Fibroblast of lung (primary cell): ENCODE measurements around the gene SGO2. TPM values are rescaled to one million over a fixed set of nuclear protein-coding genes. Genes with fewer than 3 reads are reported as not detected.

ENCODE experiments used
- DNase-seq, 2 donors: peaks; one replicate each; pipeline versions ENCODE4 v3.0.0 to v3.0.0-alpha.2; 2010; ENCODE audit warnings: low read depth in 2 of 2
- H2AFZ ChIP-seq: 2 replicates; pipeline ENCODE4 v1.5.1; 2012; ENCODE audit warnings: low read length, control low read depth, inconsistent platforms
- H3K27ac ChIP-seq: 2 replicates; pipeline ENCODE4 v1.5.1; 2011; ENCODE audit warnings: low read length, control low read depth; ENCODE audit not compliant: insufficient read depth
- H3K27me3 ChIP-seq: 2 replicates; pipeline ENCODE4 v1.5.1; 2011; ENCODE audit warnings: mild to moderate bottlenecking, low read length; ENCODE audit not compliant: control insufficient read depth, insufficient read depth
- H3K36me3 ChIP-seq: 2 replicates; pipeline ENCODE4 v1.5.1; 2011; ENCODE audit warnings: low read length; ENCODE audit not compliant: control insufficient read depth, insufficient read depth
- H3K4me1 ChIP-seq: 2 replicates; pipeline ENCODE4 v1.5.1; 2011; ENCODE audit warnings: low read length; ENCODE audit not compliant: control insufficient read depth, insufficient read depth; ENCODE audit errors: extremely low read depth
- H3K4me2 ChIP-seq: 2 replicates; pipeline ENCODE4 v1.5.1; 2011; ENCODE audit warnings: low read length, control low read depth; ENCODE audit not compliant: insufficient read depth; ENCODE audit errors: extremely low read depth
- H3K4me3 ChIP-seq, 4 experiments: fragments of 200-600 bp in 1 of 4; sonication (generic) in 1 of 4; replicated peaks in 1 of 4; 2 replicates each; pipeline ENCODE4 v1.5.1; 2011 to 2016; ENCODE audit warnings: low read length in 4 of 4, low read depth in 3 of 4, mild to moderate bottlenecking in 3 of 4, control low read depth in 2 of 4, inconsistent platforms in 1 of 4, mixed read lengths in 1 of 4; ENCODE audit not compliant: insufficient read depth in 1 of 4; ENCODE audit errors: control extremely low read depth in 1 of 4
- H3K79me2 ChIP-seq: 2 replicates; pipeline ENCODE4 v1.5.1; 2012; ENCODE audit warnings: mild to moderate bottlenecking, low read length, inconsistent platforms; ENCODE audit not compliant: control insufficient read depth, insufficient read depth
- H3K9ac ChIP-seq: 2 replicates; pipeline ENCODE4 v1.5.1; 2011; ENCODE audit warnings: mild to moderate bottlenecking, low read length, control low read depth; ENCODE audit not compliant: insufficient read depth
- H3K9me3 ChIP-seq: 2 replicates; pipeline ENCODE4 v1.5.1; 2012; ENCODE audit warnings: low read depth, low read length; ENCODE audit not compliant: control insufficient read depth, insufficient read depth
- H4K20me1 ChIP-seq: 2 replicates; pipeline ENCODE4 v1.5.1; 2011; ENCODE audit warnings: low read length; ENCODE audit not compliant: control insufficient read depth, insufficient read depth; ENCODE audit errors: extremely low read depth
- CTCF ChIP-seq, 2 donors: IDR thresholded peaks in 1 of 2; conservative IDR thresholded peaks in 1 of 2; 1 replicate in 1 of 2; 2 replicates in 1 of 2; pipeline ENCODE4 v1.5.1; 2011 to 2012; ENCODE audit warnings: low read length in 2 of 2, control low read depth in 1 of 2, inconsistent platforms in 1 of 2, low read depth in 1 of 2, mild to moderate bottlenecking in 1 of 2
- EZH2 ChIP-seq: IDR thresholded peaks from 2 replicates; pipeline ENCODE4 v1.5.1; 2012; ENCODE audit warnings: low read length, control low read depth, mild to moderate bottlenecking; ENCODE audit errors: missing control alignments
- polyA plus RNA-seq, 2 donors: library from polyadenylated mRNA; depleted of rRNA in 1 of 2; stranded (reverse) in 1 of 2; unstranded in 1 of 2; fragments of >200 nt; gene quantifications; 2 replicates each; pipeline ENCODE4 v1.2.1, GENCODE V29; 2011 to 2012; ENCODE audit warnings: missing spikeins in 1 of 2
- total RNA-seq: library from RNA; depleted of rRNA; stranded (reverse); fragments of >200 nt; gene quantifications from 2 replicates; pipeline ENCODE4 v1.2.1, GENCODE V29; 2014

SGO2 gene
- total and polyA plus RNA-seq, 2 donors (not counting 1 experiment from before 2014, with no cell fraction given) = 5.4 to 6.9 TPM

- no peaks in the 10 kb centered on the region for H4K20me1 ChIP-seq
- H3K9me3 ChIP-seq = no peaks in the 10 kb centered on the region
- TF ChIP-seq CTCF (conservative IDR thresholded peaks at IDR 0.05 in 1 of 2, IDR thresholded peaks at IDR 0.05 in 1 of 2; ENCODE audit: low read depth in 1 of 2, low read length in 2 of 2) = no peak
- no peak for TF ChIP-seq EZH2
- H3K4me1 ChIP-seq = peaks cover 23% of the 10 kb centered on the region
- no peak overlapping the region for H3K4me3 ChIP-seq
- no peak overlapping the region for H2AFZ ChIP-seq
- no peaks in the 10 kb centered on the region for H3K27me3 ChIP-seq
- DNase-seq = peak; percentile 80 to 85
- peak overlapping the region; percentile 40 for H3K4me2 ChIP-seq
- H3K79me2 ChIP-seq = no peaks in the 10 kb centered on the region
- H3K27ac ChIP-seq = peak overlapping the region; percentile 78
- peaks cover 11% of the 10 kb centered on the region for H3K36me3 ChIP-seq
- H3K9ac ChIP-seq = no peak overlapping the region
These were observed 46.2 kb upstream of the SGO2 start for GRCh38 chr2:200479692-200480265.

DNA sequence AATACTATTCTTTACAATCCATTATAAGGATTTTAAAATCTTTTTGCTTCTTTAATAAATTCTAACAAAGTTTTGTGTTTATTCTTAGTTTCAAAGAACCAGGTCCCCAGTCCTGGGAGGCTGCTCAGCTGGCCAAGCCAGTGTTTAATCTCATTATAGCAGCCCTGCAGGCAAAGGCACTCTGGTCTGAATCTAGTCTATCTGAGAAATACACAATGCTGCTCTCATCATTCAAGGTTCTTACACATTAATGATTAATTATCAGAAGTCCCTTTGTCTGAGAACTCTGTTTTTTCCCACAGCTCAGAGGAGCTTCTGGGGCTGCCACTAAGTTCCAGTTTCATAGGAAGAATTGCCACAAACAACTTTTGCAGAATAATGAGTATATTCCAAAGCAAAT lies 43.8 kb upstream of the SGO2 start:
- DNase-seq = no peak
- H3K4me2 ChIP-seq = no peak overlapping the region
- H3K27me3 ChIP-seq = no peaks in the 10 kb centered on the region
- no peak overlapping the region for H3K9ac ChIP-seq
- no peaks in the 10 kb centered on the region for H3K9me3 ChIP-seq
- no peak overlapping the region for H3K27ac ChIP-seq
- peaks cover 23% of the 10 kb centered on the region for H3K4me1 ChIP-seq
- no peaks in the 10 kb centered on the region for H4K20me1 ChIP-seq
- no peaks in the 10 kb centered on the region for H3K79me2 ChIP-seq
- no peak overlapping the region for H2AFZ ChIP-seq
- H3K36me3 ChIP-seq = peaks cover 5% of the 10 kb centered on the region
- TF ChIP-seq CTCF (conservative IDR thresholded peaks at IDR 0.05 in 1 of 2, IDR thresholded peaks at IDR 0.05 in 1 of 2; ENCODE audit: low read depth in 1 of 2, low read length in 2 of 2) = no peak
- TF ChIP-seq EZH2 = no peak
- no peak overlapping the region for H3K4me3 ChIP-seq

DNA sequence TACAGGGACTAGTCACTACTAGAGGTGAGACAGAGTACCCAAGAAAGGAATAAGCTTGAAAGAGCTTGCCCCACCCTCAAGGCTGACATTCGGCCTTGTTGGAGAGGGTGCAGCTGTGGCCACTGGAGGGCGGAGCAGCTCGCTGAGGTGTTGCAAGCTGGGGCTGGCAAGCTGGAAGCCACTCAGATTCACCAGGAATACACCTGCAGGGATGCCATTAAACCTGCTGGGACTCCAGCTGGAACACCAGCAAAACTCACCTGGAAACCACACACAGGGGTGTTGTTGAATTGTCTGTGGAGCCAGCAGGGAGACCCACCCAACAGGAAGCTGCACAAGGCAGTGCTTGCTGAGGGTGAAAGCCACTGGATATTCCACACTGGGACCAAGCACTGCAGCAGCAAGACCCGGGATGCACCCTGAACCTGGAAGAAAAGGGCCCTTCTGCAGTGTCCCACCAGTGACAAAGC lies 42.2 kb upstream of the SGO2 start:
- Histone ChIP-seq H3K4me1 (peaks cover 17% of the 10 kb centered on the region), H3K27ac (no peak overlapping the region), H3K4me3 (no peak overlapping the region), H3K4me2 (no peak overlapping the region), H3K79me2 (no peaks in the 10 kb centered on the region), H3K27me3 (no peaks in the 10 kb centered on the region), H4K20me1 (no peaks in the 10 kb centered on the region), H3K36me3 (peaks cover 5% of the 10 kb centered on the region), H2AFZ (no peak overlapping the region), H3K9ac (no peak overlapping the region), H3K9me3 (no peaks in the 10 kb centered on the region)
- TF ChIP-seq CTCF (conservative IDR thresholded peaks at IDR 0.05 in 1 of 2, IDR thresholded peaks at IDR 0.05 in 1 of 2; ENCODE audit: low read depth in 1 of 2, low read length in 2 of 2) (peak; percentile 16 to 57), EZH2 (no peak)
- peak; percentile 12 to 44 for DNase-seq
